T-helper 17 cell (primary cell): ENCODE data around the gene SPAG16. TPM values are rescaled to one million over a fixed set of nuclear protein-coding genes. Genes with fewer than 3 reads are reported as not detected.
"Not testable (repeated sequence)": the region's sequence is repeated elsewhere in the genome, so short reads cannot be mapped to it uniquely, and the experiment has no call there.

Source experiments
- ATAC-seq: fragments of 150-1000 bp; cut with Tn5 transposase; 2 replicates; pipeline ENCODE4 v1.10.0; 2021; ENCODE audit warnings: mild to moderate bottlenecking, moderate library complexity
- DNase-seq, 3 donors: peaks; one replicate each; pipeline versions ENCODE4 v3.0.0 to v3.0.0-alpha.2; 2020 to 2021
- H3K9me3 ChIP-seq: one replicate; pipeline ENCODE4 v1.7.0; 2013; ENCODE audit warnings: low read length, mild to moderate bottlenecking; ENCODE audit not compliant: control insufficient read depth, poor library complexity, severe bottlenecking
- H3K27ac Mint-ChIP-seq: one replicate; pipeline ENCODE4 v1.8.0; 2022; ENCODE audit warnings: mild to moderate bottlenecking, moderate library complexity, mixed read lengths
- H3K27me3 Mint-ChIP-seq: one replicate; pipeline ENCODE4 v1.8.0; 2022; ENCODE audit warnings: mixed read lengths
- H3K36me3 Mint-ChIP-seq: one replicate; pipeline ENCODE4 v1.8.0; 2022; ENCODE audit warnings: low read depth, mixed read lengths
- H3K4me1 Mint-ChIP-seq: one replicate; pipeline ENCODE4 v1.8.0; 2022; ENCODE audit warnings: mild to moderate bottlenecking, mixed read lengths
- H3K4me3 Mint-ChIP-seq: one replicate; pipeline ENCODE4 v1.8.0; 2022; ENCODE audit warnings: mild to moderate bottlenecking, moderate library complexity, mixed read lengths
- total RNA-seq, 4 donors: library from RNA in 2 of 4; stranded (reverse) in 2 of 4; gene quantifications; one replicate each; pipeline ENCODE4 v1.2.3 and lab custom pipeline; 2022 to 2026

Gene SPAG16
- total RNA-seq, 2 donors from 2014 or later = 4.1 to 5.1 TPM

- no peaks in the 10 kb centered on the region for H3K9me3 ChIP-seq
- H3K27ac Mint-ChIP-seq = no peak overlapping the region
- ATAC-seq (no peak), DNase-seq (no peak)
- H3K4me1 Mint-ChIP-seq = no peaks in the 10 kb centered on the region
- H3K36me3 Mint-ChIP-seq = no peaks in the 10 kb centered on the region
- H3K4me3 Mint-ChIP-seq = no peak overlapping the region
- H3K27me3 Mint-ChIP-seq = no peaks in the 10 kb centered on the region
These were observed 394.4 kb downstream of the SPAG16 start for GRCh38 chr2:213678437-213679218.

GRCh38 chr2:213679894-213680293, 395.6 kb downstream of the SPAG16 start:
- no peak for ATAC-seq

GRCh38 chr2:213682276-213682675, 398.0 kb downstream of the SPAG16 start:
- Mint-ChIP-seq H3K27me3 (no peaks in the 10 kb centered on the region), H3K36me3 (no peaks in the 10 kb centered on the region), H3K4me1 (no peaks in the 10 kb centered on the region), H3K27ac (no peak overlapping the region), H3K4me3 (no peak overlapping the region)
- ATAC-seq = no peak
- no peak for DNase-seq
- H3K9me3 ChIP-seq = no peaks in the 10 kb centered on the region

More at GRCh38 chr2:213679894-213680293, 395.6 kb downstream of the SPAG16 start:
- Mint-ChIP-seq H3K4me3 (no peak overlapping the region), H3K36me3 (no peaks in the 10 kb centered on the region), H3K27ac (no peak overlapping the region), H3K27me3 (no peaks in the 10 kb centered on the region), H3K4me1 (no peaks in the 10 kb centered on the region)
- no peaks in the 10 kb centered on the region for H3K9me3 ChIP-seq
- DNase-seq = no peak

GRCh38 chr2:213688133-213688532, 403.9 kb downstream of the SPAG16 start:
- no peak for DNase-seq
- no peak for ATAC-seq
- Mint-ChIP-seq H3K27me3 (no peaks in the 10 kb centered on the region), H3K4me1 (no peaks in the 10 kb centered on the region), H3K36me3 (no peaks in the 10 kb centered on the region), H3K4me3 (no peak overlapping the region), H3K27ac (no peak overlapping the region)
- H3K9me3 ChIP-seq = no peaks in the 10 kb centered on the region

GRCh38 chr2:213688825-213689224, 404.6 kb downstream of the SPAG16 start:
- H3K36me3 Mint-ChIP-seq, DNase-seq, ATAC-seq, H3K9me3 ChIP-seq, H3K4me1 Mint-ChIP-seq, H3K27ac Mint-ChIP-seq, H3K27me3 Mint-ChIP-seq, H3K4me3 Mint-ChIP-seq: not testable (repeated sequence)

- Mint-ChIP-seq H3K36me3 (no peaks in the 10 kb centered on the region), H3K4me3 (no peak overlapping the region), H3K27me3 (no peaks in the 10 kb centered on the region), H3K4me1 (no peaks in the 10 kb centered on the region), H3K27ac (no peak overlapping the region)
- ATAC-seq (no peak), DNase-seq (no peak)
- no peaks in the 10 kb centered on the region for H3K9me3 ChIP-seq
These were observed 405.3 kb downstream of the SPAG16 start for GRCh38 chr2:213689585-213689984.

- Mint-ChIP-seq H3K4me3 (no peak overlapping the region), H3K27me3 (no peaks in the 10 kb centered on the region)
- ATAC-seq = no peak
These were observed 407.1 kb downstream of the SPAG16 start for GRCh38 chr2:213691351-213691750.

GRCh38 chr2:213696442-213696841, 412.2 kb downstream of the SPAG16 start:
- Mint-ChIP-seq H3K27ac (no peak overlapping the region), H3K36me3 (no peaks in the 10 kb centered on the region), H3K4me1 (no peaks in the 10 kb centered on the region)

More at GRCh38 chr2:213691351-213691750, 407.1 kb downstream of the SPAG16 start:
- H3K36me3 Mint-ChIP-seq = no peaks in the 10 kb centered on the region
- no peak for DNase-seq
- no peaks in the 10 kb centered on the region for H3K4me1 Mint-ChIP-seq
- H3K27ac Mint-ChIP-seq = no peak overlapping the region
- no peaks in the 10 kb centered on the region for H3K9me3 ChIP-seq

GRCh38 chr2:213701365-213701764, 417.1 kb downstream of the SPAG16 start:
- not testable (repeated sequence) for DNase-seq, H3K4me1 Mint-ChIP-seq, H3K4me3 Mint-ChIP-seq, H3K36me3 Mint-ChIP-seq, H3K27me3 Mint-ChIP-seq, ATAC-seq, H3K9me3 ChIP-seq, H3K27ac Mint-ChIP-seq

More at GRCh38 chr2:213696442-213696841, 412.2 kb downstream of the SPAG16 start:
- ATAC-seq = no peak
- Mint-ChIP-seq H3K4me3 (no peak overlapping the region), H3K27me3 (no peaks in the 10 kb centered on the region)
- H3K9me3 ChIP-seq = no peaks in the 10 kb centered on the region
- DNase-seq = no peak

- DNase-seq (no peak), ATAC-seq (no peak)
- H3K4me3 Mint-ChIP-seq = no peak overlapping the region
- H3K27me3 Mint-ChIP-seq = no peaks in the 10 kb centered on the region
- H3K36me3 Mint-ChIP-seq = no peaks in the 10 kb centered on the region
- no peaks in the 10 kb centered on the region for H3K4me1 Mint-ChIP-seq
- no peaks in the 10 kb centered on the region for H3K9me3 ChIP-seq
- no peak overlapping the region for H3K27ac Mint-ChIP-seq
These were observed 419.3 kb downstream of the SPAG16 start for GRCh38 chr2:213703406-213704098.

- Mint-ChIP-seq H3K27me3 (no peaks in the 10 kb centered on the region), H3K4me3 (no peak overlapping the region), H3K36me3 (no peaks in the 10 kb centered on the region), H3K4me1 (no peaks in the 10 kb centered on the region), H3K27ac (no peak overlapping the region)
- H3K9me3 ChIP-seq = no peaks in the 10 kb centered on the region
- ATAC-seq = no peak
- DNase-seq = no peak
These were observed 425.9 kb downstream of the SPAG16 start for GRCh38 chr2:213710164-213710563.

GRCh38 chr2:213718411-213718810, 434.1 kb downstream of the SPAG16 start:
- H3K27me3 Mint-ChIP-seq, ATAC-seq, H3K36me3 Mint-ChIP-seq, DNase-seq, H3K27ac Mint-ChIP-seq, H3K4me1 Mint-ChIP-seq, H3K9me3 ChIP-seq, H3K4me3 Mint-ChIP-seq: not testable (repeated sequence)

- Mint-ChIP-seq H3K36me3 (no peaks in the 10 kb centered on the region), H3K27ac (no peak overlapping the region), H3K4me1 (no peaks in the 10 kb centered on the region), H3K27me3 (no peaks in the 10 kb centered on the region), H3K4me3 (no peak overlapping the region)
- no peak for ATAC-seq
- DNase-seq = no peak
- no peaks in the 10 kb centered on the region for H3K9me3 ChIP-seq
These were observed 438.3 kb downstream of the SPAG16 start for GRCh38 chr2:213722565-213722964.
